Measurements from ENCODE around the gene CA6. TPM values are rescaled to one million over a fixed set of nuclear protein-coding genes. Genes with fewer than 3 reads are reported as not detected.

The CA6 gene
- total RNA-seq, 1 donor from 2014 or later = not detected

- intact Hi-C loops (cut with DNase I) = loop anchor here (5.0 kb wide), 1 partner anchor 65 kb away; no protein-coding TSS in a partner anchor
- TF ChIP-seq CTCF (IDR thresholded peaks at IDR 0.05) = no peak
- no peak for TF ChIP-seq POLR2A (IDR thresholded peaks at IDR 0.05)
- TF ChIP-seq POLR2AphosphoS5 (IDR thresholded peaks at IDR 0.05; ENCODE audit: insufficient read depth in 1 of 2, low read depth in 1 of 2) = no peak
- no peaks in the 10 kb centered on the region for H3K27me3 ChIP-seq
Measured at GRCh38 chr1:8986814-8987190, 41.1 kb downstream of the CA6 start.

GRCh38 chr1:8987881-8988617 is 42.4 kb downstream of the CA6 start:
- Histone ChIP-seq H3K9me3 (no peaks in the 10 kb centered on the region), H3K4me3 (no peak overlapping the region), H3K27me3 (no peaks in the 10 kb centered on the region), H3K36me3 (no peaks in the 10 kb centered on the region), H3K4me1 (peaks cover 24% of the 10 kb centered on the region), H3K27ac (peak overlapping the region; percentile 42)
- DNase-seq (ENCODE audit: extremely low spot score in 2 of 2) = no peak
- TF ChIP-seq CTCF (IDR thresholded peaks at IDR 0.05) = peak; percentile 77 to 89 (median 85)
- TF ChIP-seq POLR2AphosphoS5 (IDR thresholded peaks at IDR 0.05; ENCODE audit: insufficient read depth in 1 of 2, low read depth in 1 of 2) = no peak
- intact Hi-C loops (cut with DNase I) = loop anchor here (5.0 kb wide), 1 partner anchor 66 kb away; no protein-coding TSS in a partner anchor

More at GRCh38 chr1:8986814-8987190, 41.1 kb downstream of the CA6 start:
- H3K4me1 ChIP-seq = peaks cover 24% of the 10 kb centered on the region
- no peak overlapping the region for H3K4me3 ChIP-seq
- peak overlapping the region; percentile 61 for H3K27ac ChIP-seq
- no peak for DNase-seq (ENCODE audit: extremely low spot score in 2 of 2)
- no peaks in the 10 kb centered on the region for H3K36me3 ChIP-seq
- no peaks in the 10 kb centered on the region for H3K9me3 ChIP-seq

- Histone ChIP-seq H3K27me3 (no peaks in the 10 kb centered on the region), H3K4me3 (no peak overlapping the region), H3K36me3 (no peaks in the 10 kb centered on the region), H3K4me1 (peaks cover 24% of the 10 kb centered on the region), H3K9me3 (no peaks in the 10 kb centered on the region), H3K27ac (no peak overlapping the region)
- intact Hi-C loops (cut with DNase I) = loop anchor here (5.0 kb wide), 1 partner anchor 66 kb away; no protein-coding TSS in a partner anchor
- no peak for TF ChIP-seq POLR2AphosphoS5 (IDR thresholded peaks at IDR 0.05; ENCODE audit: insufficient read depth in 1 of 2, low read depth in 1 of 2)
- no peak for TF ChIP-seq POLR2A (IDR thresholded peaks at IDR 0.05)
- TF ChIP-seq CTCF (IDR thresholded peaks at IDR 0.05) = no peak
- DNase-seq (ENCODE audit: extremely low spot score in 2 of 2) = no peak
Measured at GRCh38 chr1:8988618-8988967, 42.9 kb downstream of the CA6 start.

GRCh38 chr1:8989061-8989460 is 43.4 kb downstream of the CA6 start:
- no peak overlapping the region for H3K27ac ChIP-seq
- no peaks in the 10 kb centered on the region for H3K27me3 ChIP-seq
- no peaks in the 10 kb centered on the region for H3K36me3 ChIP-seq
- no peaks in the 10 kb centered on the region for H3K9me3 ChIP-seq
- no peak overlapping the region for H3K4me3 ChIP-seq
- peaks cover 24% of the 10 kb centered on the region for H3K4me1 ChIP-seq
- TF ChIP-seq CTCF (IDR thresholded peaks at IDR 0.05) = no peak
- no peak for TF ChIP-seq POLR2A (IDR thresholded peaks at IDR 0.05)
- TF ChIP-seq POLR2AphosphoS5 (IDR thresholded peaks at IDR 0.05; ENCODE audit: insufficient read depth in 1 of 2, low read depth in 1 of 2) = no peak
- DNase-seq (ENCODE audit: extremely low spot score in 2 of 2) = no peak
- intact Hi-C loops (cut with DNase I) = loop anchor here (5.0 kb wide), 1 partner anchor 67 kb away; no protein-coding TSS in a partner anchor

GRCh38 chr1:8989821-8990220 is 44.2 kb downstream of the CA6 start:
- Histone ChIP-seq H3K4me3 (no peak overlapping the region), H3K27ac (no peak overlapping the region), H3K36me3 (no peaks in the 10 kb centered on the region), H3K4me1 (peaks cover 24% of the 10 kb centered on the region), H3K27me3 (no peaks in the 10 kb centered on the region), H3K9me3 (no peaks in the 10 kb centered on the region)
- no peak for DNase-seq (ENCODE audit: extremely low spot score in 2 of 2)
- TF ChIP-seq CTCF (IDR thresholded peaks at IDR 0.05) (no peak), POLR2A (IDR thresholded peaks at IDR 0.05) (no peak), POLR2AphosphoS5 (IDR thresholded peaks at IDR 0.05; ENCODE audit: insufficient read depth in 1 of 2, low read depth in 1 of 2) (no peak)
- intact Hi-C loops (cut with DNase I) = loop anchor here (5.0 kb wide), 1 partner anchor 68 kb away; no protein-coding TSS in a partner anchor
